Mucosa of descending colon (tissue), 3 donors: ENCODE results near the gene DNAJC27. TPM values are rescaled to one million over a fixed set of nuclear protein-coding genes. Genes with fewer than 3 reads are reported as not detected.

Experiments used
- ATAC-seq: fragments of 200-7000 bp; cut with Tn5 transposase; one replicate; pipeline ENCODE4 v1.9.1; 2020; ENCODE audit warnings: mild to moderate bottlenecking, moderate library complexity
- DNase-seq, 3 donors: peaks; one replicate each; pipeline ENCODE4 v3.0.0-alpha.2; 2020
- H3K36me3 ChIP-seq: fragments of 200-600 bp; one replicate; pipeline ENCODE4 v1.8.0; 2021; ENCODE audit warnings: low read depth, mild to moderate bottlenecking
- H3K4me1 ChIP-seq: fragments of 200-600 bp; one replicate; pipeline ENCODE4 v1.8.0; 2021; ENCODE audit warnings: low read depth, mild to moderate bottlenecking
- H3K4me3 ChIP-seq: fragments of 200-600 bp; one replicate; pipeline ENCODE4 v1.8.0; 2021; ENCODE audit warnings: mild to moderate bottlenecking
- H3K9me3 ChIP-seq: fragments of 200-600 bp; one replicate; pipeline ENCODE4 v1.8.0; 2021; ENCODE audit warnings: mild to moderate bottlenecking
- intact Hi-C, 2 donors: fragments of 100-400 bp; cut with DNase I in 1 of 2; cut with micrococcal nuclease in 1 of 2; formaldehyde crosslinking; loops; one replicate each; pipeline versions ENCODE4 v1.11.0 to v1.11.1; 2022; cut with DNase I, micrococcal nuclease
- total RNA-seq, 3 donors: library from RNA; stranded (reverse); fragmentation: NEBNext Ultra II Directional in 2 of 3; extraction: Animal tissue kit (Norgen Biotek cat#: 25700) in 2 of 3; gene quantifications; one replicate each; pipeline versions ENCODE4 v1.2.1 to v1.2.4, GENCODE V29; 2021 to 2023
- TF ChIP-seq, protein P1 (sequence below): fragments of 200-600 bp; IDR thresholded peaks from one replicate; pipeline ENCODE4 v1.8.0; 2022; ENCODE audit warnings: antibody characterized with exemption, mild to moderate bottlenecking
- donor health status: DM: no; HTN: no; CAD: no; lungs with moderate emphysema.
- donor health status: DM: no; HTN: no; CAD: no.
- donor health status: DM: no; HTN: yes; CAD: no.

DNAJC27 gene
- total RNA-seq, 3 donors from 2014 or later, result 4.9 to 11.0 (median 6.4) TPM

DNA sequence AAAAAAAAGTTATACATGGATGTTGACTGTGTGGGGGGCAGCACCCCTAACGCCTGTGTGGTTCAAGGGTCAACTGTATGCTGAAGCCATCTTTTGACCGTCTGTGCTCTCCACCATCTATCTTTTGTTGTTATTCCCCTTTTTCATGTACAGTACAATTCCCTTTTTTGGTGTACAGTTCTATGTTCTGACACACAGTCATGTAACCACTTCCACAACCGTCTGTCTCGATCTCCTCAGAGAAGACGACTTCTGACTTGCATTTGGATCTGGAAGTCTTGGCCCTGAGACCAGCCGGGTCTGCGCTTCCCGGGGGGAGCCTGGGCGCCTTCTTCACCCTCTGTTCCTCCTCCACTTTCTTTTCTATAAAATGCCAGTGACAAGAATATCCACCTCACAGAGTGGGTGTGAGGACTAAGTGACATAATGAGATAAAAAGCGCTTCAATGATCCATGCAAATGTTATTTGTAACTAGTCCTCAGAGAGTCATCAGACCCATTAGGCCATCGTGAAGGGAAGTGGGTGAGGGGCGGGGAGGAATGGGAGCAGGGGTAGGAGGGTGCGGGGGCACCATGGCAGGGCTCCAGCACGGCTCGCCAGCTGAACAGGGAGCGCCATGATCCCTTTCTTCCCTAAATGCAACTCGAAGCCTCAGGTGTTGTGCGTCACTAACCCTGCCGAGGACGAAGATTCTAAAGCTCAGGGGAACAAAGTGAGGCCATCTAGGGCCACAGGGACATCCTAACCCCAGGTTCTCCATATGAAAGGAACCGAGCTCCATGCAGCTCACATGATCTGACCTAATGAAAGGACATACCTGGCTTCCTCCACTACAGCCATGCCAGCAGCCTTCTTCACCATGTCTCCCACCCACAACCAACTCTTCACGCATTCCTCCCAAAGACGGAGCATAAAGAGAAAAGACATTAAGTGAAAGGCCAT is 68.3 kb downstream of the DNAJC27 start:
- H3K9me3 ChIP-seq, result no peaks in the 10 kb centered on the region
- DNase-seq (no peak), ATAC-seq (no peak)
- no peaks in the 10 kb centered on the region for H3K36me3 ChIP-seq
- peaks cover 7% of the 10 kb centered on the region for H3K4me1 ChIP-seq
- TF ChIP-seq, protein P1, sequence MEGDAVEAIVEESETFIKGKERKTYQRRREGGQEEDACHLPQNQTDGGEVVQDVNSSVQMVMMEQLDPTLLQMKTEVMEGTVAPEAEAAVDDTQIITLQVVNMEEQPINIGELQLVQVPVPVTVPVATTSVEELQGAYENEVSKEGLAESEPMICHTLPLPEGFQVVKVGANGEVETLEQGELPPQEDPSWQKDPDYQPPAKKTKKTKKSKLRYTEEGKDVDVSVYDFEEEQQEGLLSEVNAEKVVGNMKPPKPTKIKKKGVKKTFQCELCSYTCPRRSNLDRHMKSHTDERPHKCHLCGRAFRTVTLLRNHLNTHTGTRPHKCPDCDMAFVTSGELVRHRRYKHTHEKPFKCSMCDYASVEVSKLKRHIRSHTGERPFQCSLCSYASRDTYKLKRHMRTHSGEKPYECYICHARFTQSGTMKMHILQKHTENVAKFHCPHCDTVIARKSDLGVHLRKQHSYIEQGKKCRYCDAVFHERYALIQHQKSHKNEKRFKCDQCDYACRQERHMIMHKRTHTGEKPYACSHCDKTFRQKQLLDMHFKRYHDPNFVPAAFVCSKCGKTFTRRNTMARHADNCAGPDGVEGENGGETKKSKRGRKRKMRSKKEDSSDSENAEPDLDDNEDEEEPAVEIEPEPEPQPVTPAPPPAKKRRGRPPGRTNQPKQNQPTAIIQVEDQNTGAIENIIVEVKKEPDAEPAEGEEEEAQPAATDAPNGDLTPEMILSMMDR, result no peak
- intact Hi-C loops, result no loop called here
- H3K4me3 ChIP-seq, result no peak overlapping the region

DNA sequence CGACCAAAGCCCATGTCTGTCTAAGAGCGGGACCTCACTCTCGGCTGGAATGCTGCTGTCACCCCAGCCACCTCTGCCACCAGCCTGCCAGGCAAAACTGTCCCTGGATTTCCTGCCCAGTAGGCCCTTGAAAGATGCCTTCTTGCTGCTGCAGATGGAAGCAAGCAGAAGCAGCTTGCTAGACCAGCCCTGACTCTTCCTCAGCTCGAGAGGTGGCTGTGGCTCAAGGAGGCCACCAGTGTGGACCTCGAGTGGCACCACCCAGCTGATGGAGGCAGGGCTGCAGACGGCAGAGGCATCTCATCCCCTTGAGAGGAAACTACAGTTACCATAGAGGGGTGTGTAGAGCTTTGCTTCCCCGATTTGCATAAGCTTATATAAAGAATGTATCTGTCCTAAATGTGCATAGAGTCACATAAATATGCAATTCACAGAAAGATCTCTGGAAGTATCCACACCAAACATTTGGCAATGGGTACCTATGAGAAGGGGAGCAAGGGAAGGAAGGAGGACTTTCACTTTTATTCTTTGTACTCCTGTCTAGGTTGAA is 72.3 kb downstream of the DNAJC27 start:
- no peak overlapping the region for H3K4me3 ChIP-seq
- peaks cover 14% of the 10 kb centered on the region for H3K9me3 ChIP-seq
- intact Hi-C loops, result no loop called here
- DNase-seq (no peak), ATAC-seq (no peak)
- TF ChIP-seq, protein P1, result no peak
- H3K36me3 ChIP-seq, result no peaks in the 10 kb centered on the region
- no peaks in the 10 kb centered on the region for H3K4me1 ChIP-seq

DNA sequence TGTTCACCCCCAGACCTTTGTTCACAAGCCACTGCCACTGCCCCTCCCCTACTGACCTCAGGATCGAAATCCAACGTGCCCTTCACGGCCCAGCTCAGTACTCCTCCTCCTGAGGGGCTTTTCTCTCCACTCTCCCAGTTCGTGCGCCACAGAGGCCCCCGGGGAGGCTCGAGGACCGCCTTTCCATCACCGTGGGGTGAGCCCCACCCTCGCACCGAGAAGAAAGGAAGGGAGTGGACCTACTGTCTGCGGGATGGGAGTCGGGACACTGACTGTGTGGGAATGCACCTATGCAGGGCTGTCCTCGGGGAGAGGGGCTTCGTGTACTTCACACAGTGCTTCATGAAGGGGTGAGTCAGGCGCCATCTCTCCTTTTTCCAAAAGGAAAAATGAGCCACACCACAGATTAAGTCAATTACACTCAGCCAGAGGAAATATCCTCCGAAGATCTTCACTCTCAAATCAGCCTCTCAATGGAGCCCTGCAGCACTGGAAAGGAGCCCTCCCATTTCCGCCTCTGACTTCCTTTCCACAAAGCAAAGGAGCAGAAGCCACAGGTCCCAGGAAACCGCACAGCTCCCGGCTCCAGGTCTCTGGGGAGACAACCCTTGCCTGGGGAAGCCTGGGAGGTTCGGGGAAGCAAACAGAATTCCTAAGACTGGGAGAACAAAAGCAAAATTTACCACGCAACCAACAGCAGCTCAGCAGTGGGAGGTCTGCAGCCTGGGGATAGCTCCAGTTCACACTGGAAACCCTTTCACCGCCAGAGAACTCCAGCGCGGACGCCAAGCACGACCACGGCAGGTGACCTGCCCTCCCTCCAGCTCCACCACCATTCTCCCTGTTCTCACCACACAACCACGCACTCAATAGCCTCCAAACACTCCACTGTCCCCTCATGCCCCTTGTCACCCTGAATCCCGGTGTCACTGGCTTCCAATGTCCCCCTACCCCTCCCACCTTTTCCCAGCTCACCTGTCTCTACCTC is 73.3 kb downstream of the DNAJC27 start:
- intact Hi-C loops, result no loop called here
- DNase-seq (no peak), ATAC-seq (no peak)
- no peak overlapping the region for H3K4me3 ChIP-seq
- no peaks in the 10 kb centered on the region for H3K36me3 ChIP-seq
- H3K9me3 ChIP-seq, result peaks cover 19% of the 10 kb centered on the region
- TF ChIP-seq, protein P1, result no peak
- H3K4me1 ChIP-seq, result no peaks in the 10 kb centered on the region

DNA sequence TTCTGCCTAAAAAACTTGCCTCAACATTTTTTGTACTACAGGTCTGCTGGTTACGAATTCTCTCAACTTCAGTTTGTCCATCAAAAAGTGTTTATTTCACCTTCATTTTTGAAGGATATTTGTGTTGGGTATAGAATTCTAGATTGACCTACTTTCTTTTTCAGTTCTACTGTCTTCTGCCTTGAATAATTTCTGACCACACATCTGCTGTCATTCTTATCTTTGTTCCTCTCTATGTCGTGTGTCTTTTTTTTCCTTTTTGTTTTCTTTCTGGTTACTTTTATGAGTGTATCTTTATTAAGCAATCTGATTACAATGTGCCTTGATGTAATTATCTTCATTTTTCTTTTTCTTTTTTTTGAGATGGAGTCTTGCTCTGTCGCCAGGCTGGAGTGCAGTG is 77.0 kb downstream of the DNAJC27 start:
- Histone ChIP-seq H3K9me3 (peaks cover 19% of the 10 kb centered on the region), H3K4me1 (no peaks in the 10 kb centered on the region), H3K4me3 (no peak overlapping the region), H3K36me3 (no peaks in the 10 kb centered on the region)
- TF ChIP-seq, protein P1, result no peak
- no peak for DNase-seq
- no peak for ATAC-seq
- intact Hi-C loops, result no loop called here

DNA sequence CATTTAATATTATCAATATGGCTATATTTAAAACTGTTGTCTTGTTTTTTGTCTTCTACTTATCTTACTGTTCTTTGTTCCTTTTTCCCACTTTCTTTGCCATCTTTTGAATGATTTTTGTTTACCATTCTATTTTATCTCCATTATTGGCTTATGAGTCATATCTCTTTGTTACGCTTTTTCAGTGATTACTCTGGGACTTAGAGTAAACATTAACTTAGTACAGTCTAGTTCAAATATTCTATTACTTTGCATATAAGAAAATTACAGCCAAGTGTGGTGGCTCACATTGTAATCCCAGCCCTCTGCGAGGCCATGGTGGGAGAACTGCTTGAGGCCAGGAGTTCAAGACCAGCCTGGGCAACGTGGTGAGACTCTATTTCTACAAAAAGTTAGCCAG is 77.8 kb downstream of the DNAJC27 start:
- DNase-seq (no peak), ATAC-seq (no peak)
- TF ChIP-seq, protein P1, result no peak
- H3K4me3 ChIP-seq, result no peak overlapping the region
- intact Hi-C loops, result no loop called here
- H3K4me1 ChIP-seq, result no peaks in the 10 kb centered on the region
- no peaks in the 10 kb centered on the region for H3K36me3 ChIP-seq
- peaks cover 19% of the 10 kb centered on the region for H3K9me3 ChIP-seq
